RKO (cell line): ENCODE data around the gene ATP8B4.
A peak's percentile ranks its signal among the peaks of the same experiment; 100 is the strongest.
"Not testable (repeated sequence)": the region's sequence is repeated elsewhere in the genome, so short reads cannot be mapped to it uniquely, and the experiment has no call there.

Source experiments
- DNase-seq: peaks from one replicate; pipeline ENCODE4 v3.0.0-alpha.2; 2016; ENCODE audit warnings: low spot score

The ATP8B4 gene

DNA sequence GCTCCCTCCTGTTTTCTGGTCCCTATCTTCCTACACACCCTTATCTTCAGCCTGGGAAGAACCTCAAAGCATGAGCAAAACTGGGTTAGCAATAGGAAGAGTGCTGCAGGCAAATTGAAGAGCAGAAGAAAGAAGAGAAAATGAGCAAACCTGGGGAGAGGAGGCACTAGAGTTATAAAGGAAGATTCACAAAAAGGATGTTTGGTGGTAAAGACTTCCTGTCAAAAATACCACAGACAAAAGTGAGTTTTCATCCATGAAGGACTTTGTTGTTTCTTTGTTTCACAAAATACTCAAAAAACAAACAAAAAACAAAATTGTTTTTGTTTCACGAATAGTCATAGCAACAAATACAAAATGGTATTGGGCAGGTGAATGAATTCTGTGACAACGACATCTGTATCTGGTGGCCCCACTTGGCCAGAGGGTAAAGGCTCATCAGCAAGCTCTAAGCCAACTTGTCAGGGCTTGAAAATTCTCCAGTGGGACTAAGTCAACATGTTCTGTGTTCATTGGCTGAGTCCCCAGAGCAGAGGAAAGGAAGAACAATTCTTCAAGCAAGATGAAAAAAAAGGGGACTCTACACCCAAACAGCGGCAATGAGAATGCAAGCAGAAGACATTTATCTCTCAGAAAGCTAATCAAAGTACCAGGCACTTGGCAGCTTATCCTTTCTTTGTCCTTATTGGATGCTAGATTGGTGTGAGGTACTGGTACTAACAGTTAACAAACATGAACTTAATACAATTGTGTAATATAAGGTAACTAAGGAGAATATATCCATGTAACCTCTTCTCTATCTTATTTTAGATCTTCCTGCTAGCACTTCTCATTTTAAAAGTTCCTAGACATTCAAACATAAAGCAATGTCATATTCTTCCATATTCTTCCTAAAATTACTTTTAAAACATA lies 9.7 kb downstream of the ATP8B4 start:
- no peak for DNase-seq

DNA sequence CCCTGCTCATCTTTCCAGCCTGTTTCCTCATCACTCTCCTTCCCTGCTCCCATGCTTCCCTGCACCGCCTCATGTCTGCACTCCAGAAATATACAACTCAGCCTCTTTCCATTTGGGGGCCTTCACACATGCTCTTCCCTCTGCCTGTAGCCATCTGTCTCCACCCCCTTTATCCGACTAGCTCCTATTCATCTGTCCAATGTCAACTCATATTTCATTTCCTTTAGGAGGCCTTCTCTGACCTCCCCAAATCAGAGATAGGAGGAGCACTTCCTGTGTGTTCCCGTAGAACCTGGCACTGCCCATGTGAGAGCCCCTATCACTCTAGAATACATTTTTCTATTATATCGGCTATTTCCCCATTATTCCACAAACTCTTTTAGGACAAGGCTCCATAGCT lies 10.6 kb downstream of the ATP8B4 start:
- DNase-seq = no peak

DNA sequence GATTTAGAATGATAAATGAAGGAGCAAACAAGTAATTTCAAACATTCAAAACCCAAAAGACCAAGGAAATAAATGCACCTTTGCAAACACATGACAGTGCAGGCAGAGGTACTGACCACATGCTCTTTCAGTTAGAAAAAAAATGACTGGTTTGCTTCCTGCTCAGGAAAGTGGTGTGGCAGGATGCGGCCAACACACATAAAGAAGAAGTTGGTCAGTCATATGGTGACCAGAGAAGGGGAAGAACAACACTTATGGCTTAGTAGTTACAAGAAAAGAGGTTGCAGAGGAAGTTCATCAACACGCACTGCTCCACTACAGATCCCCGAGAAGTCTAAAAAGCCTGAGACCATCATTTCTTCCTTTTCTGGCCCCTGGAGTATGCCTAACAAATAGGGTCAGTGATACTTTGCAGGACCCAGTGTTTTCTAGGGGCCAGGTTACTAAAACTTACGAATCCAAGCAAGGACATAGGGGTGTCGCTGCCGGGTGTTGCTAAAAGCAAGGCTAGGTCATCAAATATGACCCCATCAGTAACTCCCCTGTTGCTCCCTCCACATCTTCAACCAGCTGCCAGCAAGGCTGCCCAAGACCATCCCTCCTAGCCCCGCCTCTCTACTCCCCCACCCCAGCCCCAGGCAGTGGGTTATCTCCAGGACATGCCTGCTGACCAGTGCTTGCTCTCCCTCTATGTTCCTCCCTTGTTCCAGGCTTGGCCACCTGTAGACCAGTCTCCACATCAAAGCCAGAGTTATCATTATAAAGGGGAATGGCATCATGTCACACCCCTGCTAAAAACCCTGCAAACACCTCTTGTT lies 11.2 kb downstream of the ATP8B4 start:
- no peak for DNase-seq

DNA sequence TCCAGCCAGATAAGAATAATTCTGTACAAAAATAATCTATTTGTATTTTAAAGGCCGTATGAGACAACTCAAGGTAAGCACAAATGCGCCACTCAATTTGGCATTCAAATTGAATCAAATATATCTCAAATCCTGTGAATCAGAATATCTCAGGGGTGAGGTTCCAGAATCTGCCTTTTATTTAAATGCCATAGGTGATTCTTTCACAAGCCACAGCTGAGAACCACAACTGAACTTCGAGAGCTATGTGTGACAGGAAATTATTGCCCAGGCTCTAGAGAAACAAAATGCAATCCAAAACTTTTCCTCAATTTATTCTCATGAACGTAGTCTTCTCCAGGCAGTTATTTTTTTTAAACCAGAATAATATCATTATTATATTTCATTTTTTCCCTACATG lies 11.9 kb downstream of the ATP8B4 start:
- no peak for DNase-seq

DNA sequence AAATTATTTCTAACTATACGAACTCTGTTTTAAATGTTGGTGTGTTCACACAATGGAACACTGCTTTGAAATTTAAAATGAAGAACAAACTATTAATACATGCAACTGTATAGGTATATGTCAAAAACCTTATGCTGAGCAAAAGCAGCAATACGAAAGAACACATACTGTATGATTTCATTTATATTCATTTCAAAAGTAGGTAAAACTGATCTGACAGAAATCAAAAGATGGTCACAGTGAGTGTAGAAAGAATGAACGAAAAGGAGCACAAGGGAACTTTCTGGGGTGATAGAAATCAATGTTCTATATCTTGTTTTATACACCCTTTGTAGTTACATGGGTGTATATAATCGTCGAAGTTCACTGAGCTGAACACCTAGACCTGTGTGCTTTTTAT lies 12.6 kb downstream of the ATP8B4 start:
- DNase-seq = no peak

DNA sequence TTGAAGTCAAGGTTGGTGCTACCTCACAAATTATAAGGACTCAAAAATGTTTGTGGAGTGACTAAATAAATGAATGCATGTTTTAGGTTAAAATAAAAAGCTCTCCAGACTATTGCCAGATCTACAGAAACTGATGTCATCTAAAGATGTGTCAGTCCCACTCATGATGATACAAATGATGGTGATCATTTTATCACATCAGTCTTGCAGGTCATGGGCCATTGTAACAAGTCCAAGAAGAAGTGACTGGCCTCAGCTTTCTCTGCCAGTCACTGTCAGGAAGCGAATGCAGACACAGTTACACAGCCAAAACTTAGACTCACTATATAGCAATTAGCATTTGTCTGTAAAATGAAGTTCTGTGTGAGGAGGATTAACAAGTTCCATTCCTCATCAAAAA lies 18.5 kb downstream of the ATP8B4 start:
- DNase-seq = no peak

DNA sequence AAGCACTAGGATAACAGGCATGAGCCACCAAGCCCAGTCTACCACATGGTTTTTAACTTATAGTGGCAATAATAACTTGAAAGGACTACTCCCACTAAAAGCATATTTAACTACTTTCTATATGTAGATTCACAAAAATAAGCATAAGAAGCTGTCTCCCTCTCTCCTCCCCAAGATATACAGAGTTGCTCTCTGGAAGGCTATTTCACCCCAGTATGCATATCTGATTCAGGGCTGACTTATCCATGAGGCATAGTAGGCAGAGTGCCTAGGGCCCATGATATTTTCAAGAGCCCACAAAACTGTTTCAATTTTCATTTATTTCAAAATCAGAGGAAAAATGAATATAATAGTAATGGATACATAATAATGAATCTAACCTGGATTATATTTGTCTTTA lies 20.5 kb downstream of the ATP8B4 start:
- DNase-seq = no peak

DNA sequence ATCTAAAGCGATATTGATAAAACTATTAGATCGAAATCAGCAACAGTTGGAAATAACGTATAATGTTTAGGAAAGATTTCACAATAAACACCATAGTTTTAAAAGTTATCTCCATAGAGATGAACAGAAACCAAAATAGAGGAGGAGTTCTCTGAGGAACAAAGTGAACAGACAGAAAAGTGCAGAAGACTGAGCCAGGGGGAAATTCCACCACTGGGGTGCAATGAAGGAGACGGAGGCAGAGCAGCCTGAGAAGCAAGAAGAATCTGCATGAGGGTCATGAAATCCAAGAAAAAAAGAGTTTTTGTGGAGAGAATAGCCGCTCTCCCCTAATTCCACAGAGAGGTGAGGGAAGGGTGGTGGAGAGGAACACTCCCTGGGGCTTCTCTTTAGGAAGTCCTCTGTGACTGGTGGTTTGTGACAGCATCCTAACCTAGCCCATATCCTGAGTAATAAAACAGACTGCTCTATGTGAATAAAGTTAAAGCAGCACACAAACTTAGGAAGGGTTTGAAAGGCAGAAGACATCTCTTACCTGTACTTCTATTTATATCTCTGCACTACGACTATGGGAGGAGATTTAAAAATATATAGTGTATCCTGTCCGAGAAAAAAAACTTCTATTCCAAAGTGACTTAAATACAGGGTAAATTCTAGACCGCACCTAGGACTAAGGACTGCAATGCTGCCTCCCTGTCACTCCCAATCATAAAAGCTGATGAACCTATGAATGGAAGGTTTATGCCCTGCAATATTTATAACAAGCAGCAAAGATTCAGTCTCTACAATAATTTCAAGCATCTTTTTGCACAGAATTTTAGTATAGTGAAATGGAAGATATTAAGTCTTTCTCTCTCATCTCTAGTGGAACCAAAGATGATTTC lies 22.9 kb downstream of the ATP8B4 start:
- no peak for DNase-seq

DNA sequence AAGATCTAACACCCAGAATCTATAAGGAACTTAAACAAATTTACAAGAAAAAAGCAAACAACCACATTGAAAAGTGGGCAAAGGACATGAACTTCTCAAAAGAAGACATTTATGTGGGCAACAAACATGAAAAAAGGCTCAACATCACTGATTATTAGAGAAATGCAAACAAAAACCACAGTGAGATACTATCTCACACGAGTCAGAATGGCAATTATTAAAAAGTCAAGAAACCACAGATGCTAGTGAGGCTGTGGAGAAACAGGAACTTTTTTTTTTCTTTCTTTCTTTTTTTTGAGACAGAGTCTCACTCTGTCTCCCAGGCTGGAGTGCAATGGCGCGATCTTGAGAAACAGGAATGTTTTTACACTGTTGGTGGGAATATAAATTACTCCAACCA lies 29.6 kb downstream of the ATP8B4 start:
- not testable (repeated sequence) for DNase-seq

DNA sequence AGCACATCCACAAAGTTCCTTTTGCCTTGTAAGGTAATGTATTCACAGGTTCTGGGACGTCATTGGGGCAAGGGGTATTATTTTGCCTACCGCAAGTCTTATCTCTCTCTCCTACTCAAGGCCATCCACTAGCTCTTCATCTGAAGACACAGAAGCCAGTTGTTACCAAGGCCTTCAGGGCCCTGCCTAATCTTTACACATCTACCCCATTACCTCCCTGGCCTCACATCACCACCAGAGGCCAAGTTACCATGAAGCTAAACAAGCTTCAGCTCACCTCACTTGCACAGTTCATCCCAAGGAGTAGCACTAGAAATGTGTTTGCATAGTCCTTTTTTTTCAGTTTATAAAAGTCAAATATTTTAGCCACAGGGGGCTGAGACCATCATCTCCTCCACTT lies 34.1 kb downstream of the ATP8B4 start:
- DNase-seq = no peak

DNA sequence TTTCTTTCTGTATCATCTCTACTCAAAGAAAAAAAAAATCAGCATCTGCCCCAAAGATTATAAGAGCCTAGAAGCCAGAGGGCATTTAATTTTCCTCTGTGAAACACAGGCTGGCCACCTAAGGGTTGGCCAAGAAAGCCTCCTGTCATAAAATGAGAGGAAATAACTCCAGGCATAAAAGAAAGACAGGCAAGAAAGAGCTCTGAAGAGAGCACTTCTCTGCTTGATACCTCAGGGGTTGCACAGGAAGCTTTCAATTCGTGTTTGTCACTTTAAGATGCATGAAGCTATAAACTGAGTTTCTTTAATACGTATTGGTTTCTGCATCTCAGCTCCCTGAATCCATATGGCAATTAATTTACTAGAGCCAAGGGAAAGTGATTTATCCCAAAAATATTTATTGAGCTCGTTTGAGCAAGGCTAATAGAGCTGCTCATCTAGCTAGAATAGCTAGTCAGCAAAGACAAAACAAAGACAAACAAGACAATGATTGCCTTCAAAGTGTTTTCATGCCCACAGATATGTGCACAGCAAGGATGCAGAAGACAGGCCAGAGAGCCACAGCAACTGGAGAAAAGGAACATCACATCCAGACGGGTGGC lies 35.5 kb downstream of the ATP8B4 start:
- DNase-seq = no peak

DNA sequence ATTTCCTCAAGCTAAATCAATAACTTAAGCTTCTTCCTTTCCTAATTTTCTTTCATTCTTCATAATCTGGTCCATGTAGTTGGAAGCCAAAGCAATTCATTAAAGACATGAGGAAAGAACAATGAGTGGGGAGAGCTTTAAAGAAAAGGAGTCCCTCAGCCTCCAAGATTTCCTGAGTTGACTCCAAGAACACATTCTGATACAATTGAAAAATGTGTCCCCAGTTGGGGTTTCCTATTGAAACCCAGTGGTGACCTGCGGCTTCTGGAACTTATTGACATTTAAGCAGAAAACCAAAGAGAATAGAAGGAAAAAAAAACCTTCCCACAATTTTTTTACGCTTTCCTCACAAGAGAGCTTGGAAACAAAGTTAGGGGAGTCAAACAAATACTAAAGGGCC lies 37.0 kb downstream of the ATP8B4 start:
- DNase-seq = no peak

DNA sequence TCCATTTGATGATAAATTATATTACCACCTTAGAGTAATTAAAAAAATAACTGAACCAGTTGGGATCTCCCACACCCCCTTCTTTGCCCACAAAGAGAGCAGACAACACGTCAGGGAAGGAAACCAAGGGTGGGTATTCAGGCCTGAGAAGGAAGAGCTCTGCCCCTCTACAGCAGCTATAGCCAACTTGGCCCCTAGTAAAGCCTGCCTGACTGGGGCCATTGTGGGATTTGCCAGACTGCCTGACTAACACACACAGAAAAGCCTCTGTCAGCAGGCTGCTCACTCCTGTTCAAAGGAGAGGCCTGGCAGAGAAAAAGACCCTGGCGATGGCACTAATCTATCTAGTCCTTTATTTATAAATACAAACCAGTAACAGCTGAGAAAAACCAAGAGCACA lies 41.4 kb downstream of the ATP8B4 start:
- no peak for DNase-seq

DNA sequence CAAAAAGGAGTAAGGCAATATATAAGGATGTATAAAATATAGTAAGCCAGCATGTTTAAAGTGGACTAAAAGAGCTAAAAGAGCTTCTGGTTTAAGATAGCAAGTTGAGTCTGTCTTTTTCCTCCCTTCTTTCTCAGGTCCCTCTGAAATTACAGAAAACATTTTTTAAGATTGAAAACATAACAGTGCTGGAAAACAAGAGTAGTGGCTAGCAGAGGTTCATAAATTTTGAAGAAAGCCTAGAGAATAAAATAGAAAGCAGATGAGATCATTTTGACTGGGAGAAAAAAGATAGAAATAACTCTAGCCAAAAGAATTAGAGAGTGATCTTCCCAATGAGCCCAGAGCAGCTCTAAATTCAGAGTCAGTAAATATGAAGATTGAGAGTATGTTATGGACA lies 41.9 kb downstream of the ATP8B4 start:
- no peak for DNase-seq

DNA sequence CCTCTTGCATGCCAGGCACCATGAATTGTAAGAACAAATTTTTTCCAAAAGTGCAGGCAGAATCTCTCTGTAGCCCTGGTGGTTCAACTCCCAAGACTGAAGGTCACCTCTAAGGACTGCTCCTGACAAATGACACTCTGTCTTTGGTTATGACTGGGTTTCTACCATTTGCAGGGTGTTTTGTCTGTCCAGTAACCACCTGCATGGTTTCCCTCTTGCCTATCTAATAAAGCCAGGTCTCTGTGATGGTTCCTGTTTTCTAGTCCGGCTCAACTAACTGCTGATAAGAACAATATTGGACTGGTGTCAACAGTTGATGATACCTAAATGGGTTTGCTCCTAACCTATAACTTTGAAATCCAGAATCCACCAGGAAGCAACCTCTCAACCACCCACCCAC lies 43.7 kb downstream of the ATP8B4 start:
- DNase-seq = no peak

DNA sequence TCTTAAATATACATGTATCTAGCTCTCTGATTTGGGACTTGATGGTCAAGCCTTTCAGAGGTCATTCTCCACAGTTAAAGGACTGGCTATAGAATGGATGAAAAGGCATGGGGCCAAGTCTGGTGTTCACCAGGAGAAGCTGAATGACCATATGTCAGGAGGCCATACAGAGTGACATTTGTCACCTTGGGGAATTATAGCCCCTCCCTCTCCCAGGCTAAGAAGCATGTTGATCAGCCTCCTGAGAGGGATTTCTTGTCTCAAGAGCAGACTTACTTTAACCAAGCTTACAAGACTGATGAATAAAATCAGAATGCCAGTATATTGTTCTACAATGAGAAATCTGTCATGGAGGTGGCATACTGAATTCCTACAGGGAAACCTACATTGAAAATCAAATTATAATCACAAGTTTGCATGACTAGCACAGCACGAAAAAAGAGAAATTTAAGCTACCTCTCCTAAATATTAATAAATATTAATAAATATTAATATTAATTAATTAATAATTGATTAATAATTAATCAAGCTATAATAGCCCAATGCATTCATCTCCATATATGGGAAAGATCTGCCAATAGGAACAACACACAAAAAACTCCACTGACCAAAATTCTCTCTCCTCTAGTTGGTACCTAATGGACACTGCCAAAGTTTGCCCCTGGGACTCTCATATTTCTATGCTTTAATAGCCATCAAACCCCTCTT lies 47.3 kb downstream of the ATP8B4 start:
- DNase-seq = no peak

DNA sequence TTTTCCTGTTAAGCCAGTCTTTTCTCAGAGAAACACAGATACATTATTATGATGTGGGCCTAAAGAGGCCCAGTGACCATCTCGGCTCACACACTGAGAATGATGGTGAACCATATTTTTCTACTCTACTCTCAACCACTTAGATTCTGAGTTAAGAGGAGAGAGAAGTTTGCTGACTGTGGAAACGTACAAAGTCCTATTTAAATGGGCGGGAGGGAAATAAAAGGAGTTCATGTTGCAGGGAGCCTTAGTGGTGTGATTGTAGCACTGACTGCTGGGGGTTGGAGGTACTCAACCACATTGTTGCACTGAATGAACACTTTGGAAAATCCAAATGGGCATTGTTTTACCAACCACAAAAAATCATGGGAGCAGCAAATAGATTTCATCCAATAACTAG lies 51.0 kb downstream of the ATP8B4 start:
- DNase-seq = no peak

DNA sequence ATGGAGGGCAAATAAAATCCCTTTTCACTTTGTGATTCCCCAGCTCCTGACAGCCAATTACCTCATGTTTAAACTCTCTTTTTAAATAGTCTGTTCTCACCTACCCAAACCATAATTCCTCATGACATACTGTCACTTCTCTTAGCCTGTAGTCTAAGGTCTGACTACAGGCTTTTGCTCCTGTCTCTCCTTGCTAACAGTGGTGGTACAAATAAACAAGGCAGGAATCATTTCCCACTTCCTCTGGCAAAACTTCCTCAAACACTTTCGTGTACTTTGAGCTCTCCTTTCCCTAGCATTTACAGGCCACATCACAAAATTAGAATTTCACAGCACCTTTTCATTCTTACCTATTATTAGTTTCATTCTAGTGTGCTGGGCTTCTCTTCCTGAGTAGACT lies 51.8 kb downstream of the ATP8B4 start:
- DNase-seq = no peak

DNA sequence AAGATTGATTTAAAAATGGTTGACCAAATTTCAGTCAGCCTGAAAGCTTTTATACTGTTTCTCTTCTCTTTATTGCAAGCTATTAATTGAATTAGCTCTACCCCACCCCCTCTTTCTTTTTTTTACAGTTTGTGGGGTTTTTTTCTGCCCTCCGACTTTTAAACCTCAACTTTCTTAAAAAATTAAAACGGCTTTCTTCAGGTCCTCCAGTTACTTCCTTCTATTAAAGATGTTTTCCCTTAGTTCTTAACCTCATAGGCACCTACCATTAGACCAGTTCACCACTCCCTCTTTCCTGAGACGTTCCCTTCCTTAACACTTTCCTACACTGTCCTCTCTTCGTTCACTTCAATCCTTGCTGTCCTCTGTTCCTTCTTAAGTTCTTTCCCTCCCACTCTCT lies 52.4 kb downstream of the ATP8B4 start:
- DNase-seq = no peak

DNA sequence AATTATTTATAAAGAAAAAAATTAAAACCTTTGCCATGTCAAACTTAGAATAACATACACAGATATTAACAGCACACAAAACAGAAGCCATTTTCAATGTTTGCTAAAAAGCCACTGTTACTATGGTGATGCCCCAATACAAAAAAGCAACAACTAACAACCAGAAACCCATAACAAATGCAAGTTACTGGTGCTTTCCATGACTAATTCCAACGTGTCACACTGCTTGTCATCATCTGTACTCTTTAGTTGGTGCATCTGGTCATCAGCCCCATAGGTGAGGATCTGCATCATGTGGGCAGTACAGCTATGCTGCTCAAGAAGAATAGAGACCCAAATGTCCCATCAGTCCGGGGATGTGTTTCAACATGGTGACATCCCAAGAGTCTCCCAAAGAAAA lies 52.8 kb downstream of the ATP8B4 start:
- DNase-seq = peak; percentile 73

DNA sequence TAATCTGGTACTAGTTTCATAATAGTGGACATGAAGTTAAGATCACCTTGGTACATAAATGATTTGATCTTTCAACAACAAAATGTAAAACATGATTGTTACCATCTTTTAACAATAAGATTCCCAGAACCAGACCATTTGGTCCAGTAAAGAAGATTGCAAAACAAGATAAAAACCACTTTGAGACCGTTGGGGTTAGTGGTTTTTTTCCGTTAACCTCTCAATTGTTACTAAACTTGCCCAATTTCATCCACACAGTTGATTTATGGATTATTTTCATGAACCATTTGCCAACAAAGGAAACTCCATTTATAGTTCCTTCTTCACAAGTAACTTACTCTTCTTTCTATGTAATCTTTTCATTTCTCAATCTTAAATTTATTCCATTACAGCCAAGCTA lies 53.8 kb downstream of the ATP8B4 start:
- DNase-seq = no peak
